Pericardium fibroblast (primary cell): Measurements from ENCODE around the gene ELP6. TPM values are rescaled to one million over a fixed set of nuclear protein-coding genes. Genes with fewer than 3 reads are reported as not detected.

Experiments
- total RNA-seq: library from RNA; depleted of rRNA; stranded (reverse); fragments of >200 nt; gene quantifications from 2 replicates; pipeline ENCODE4 v1.2.3, GENCODE V29; 2015

ELP6 gene
- 21.0 and 26.3 TPM in 2 replicates for total RNA-seq

GRCh38 chr3:47513125-47513929 lies at the start of gene ELP6:
Gene ELP6 (minus strand): TSS chr3:47513712. CDS start chr3:47513590, 122 bp downstream.

GRCh38 chr3:47475570-47476329 lies 37.8 kb downstream of the ELP6 start, which contains the start of gene SCAP:
Gene SCAP (minus strand): TSS chr3:47475941. CDS start chr3:47442993, 32,948 bp downstream.

Other genes with a start within 250 kb of the ELP6 start
- 3.6 and 6.0 TPM in 2 replicates for gene KIF9, start 230.9 kb downstream of the ELP6 start, total RNA-seq
- 20.2 and 29.1 TPM in 2 replicates for gene KLHL18, start 230.8 kb downstream of the ELP6 start, total RNA-seq
- gene PTPN23, start 132.7 kb downstream of the ELP6 start, total RNA-seq: 14.6 and 19.0 TPM in 2 replicates
- 64.5 and 67.1 TPM in 2 replicates for gene SCAP, start 37.8 kb downstream of the ELP6 start, total RNA-seq
- 0.70 TPM in 1 of 2 replicates, not detected in the other for gene CSPG5, start 65.2 kb upstream of the ELP6 start, total RNA-seq